ENCODE data around the gene CCDC88C. TPM values are rescaled to one million over a fixed set of nuclear protein-coding genes. Genes with fewer than 3 reads are reported as not detected.

The CCDC88C gene
- total RNA-seq, 1 experiment from 2014 or later: 29.8 TPM

GRCh38 chr14:91254461-91254860 is 163.2 kb downstream of the CCDC88C start:
- no peaks in the 10 kb centered on the region for H3K36me3 ChIP-seq (ENCODE audit: control insufficient read depth, insufficient read depth, low read length)
- TF ChIP-seq CTCF (IDR thresholded peaks at IDR 0.05; ENCODE audit: insufficient read depth in 1 of 2, low read depth in 1 of 2, low read length in 1 of 2, severe bottlenecking in 1 of 2, unreplicated experiment in 1 of 2): no peak
- no peak overlapping the region for H3K4me3 ChIP-seq (ENCODE audit: low read depth, low read length)
- no peaks in the 10 kb centered on the region for H3K9me3 Mint-ChIP-seq (ENCODE audit: unreplicated experiment)
- H3K4me1 ChIP-seq: peaks cover 10% of the 10 kb centered on the region
- no peaks in the 10 kb centered on the region for H3K27me3 ChIP-seq (replicated peaks; ENCODE audit: control insufficient read depth, insufficient read depth, low read length)
- H3K27ac Mint-ChIP-seq (ENCODE audit: unreplicated experiment): no peak overlapping the region
- CTCF ChIA-PET: no interaction called here
- POLR2A ChIA-PET: no interaction called here
- DNase-seq: no peak
- H3K9me3 ChIP-seq: no peaks in the 10 kb centered on the region
- intact Hi-C loops (cut with micrococcal nuclease; ENCODE audit: unreplicated experiment): no loop called here
- no TSS peak for BruUV-seq (replicated peaks)
- H3K4me3 Mint-ChIP-seq (ENCODE audit: unreplicated experiment): peak overlapping the region; percentile 67
- H3K4me1 Mint-ChIP-seq (ENCODE audit: low read depth, unreplicated experiment): no peaks in the 10 kb centered on the region
- no peaks in the 10 kb centered on the region for H3K27me3 Mint-ChIP-seq (ENCODE audit: insufficient read depth, unreplicated experiment)
- H3K36me3 Mint-ChIP-seq (ENCODE audit: insufficient read depth, unreplicated experiment): no peaks in the 10 kb centered on the region

- no TSS peak for BruUV-seq (replicated peaks)
- Histone ChIP-seq H3K4me3 (ENCODE audit: low read depth, low read length) (peak overlapping the region; percentile 51), H3K27me3 (replicated peaks; ENCODE audit: control insufficient read depth, insufficient read depth, low read length) (no peaks in the 10 kb centered on the region), H3K4me1 (peaks cover 10% of the 10 kb centered on the region), H3K9me3 (no peaks in the 10 kb centered on the region), H3K36me3 (ENCODE audit: control insufficient read depth, insufficient read depth, low read length) (no peaks in the 10 kb centered on the region)
- Mint-ChIP-seq H3K9me3 (ENCODE audit: unreplicated experiment) (no peaks in the 10 kb centered on the region), H3K27ac (ENCODE audit: unreplicated experiment) (no peak overlapping the region), H3K27me3 (ENCODE audit: insufficient read depth, unreplicated experiment) (no peaks in the 10 kb centered on the region), H3K4me3 (ENCODE audit: unreplicated experiment) (peak overlapping the region; percentile 67), H3K4me1 (ENCODE audit: low read depth, unreplicated experiment) (no peaks in the 10 kb centered on the region), H3K36me3 (ENCODE audit: insufficient read depth, unreplicated experiment) (no peaks in the 10 kb centered on the region)
- no peak for TF ChIP-seq CTCF (IDR thresholded peaks at IDR 0.05; ENCODE audit: insufficient read depth in 1 of 2, low read depth in 1 of 2, low read length in 1 of 2, severe bottlenecking in 1 of 2, unreplicated experiment in 1 of 2)
- CTCF ChIA-PET: no interaction called here
- intact Hi-C loops (cut with micrococcal nuclease; ENCODE audit: unreplicated experiment): no loop called here
- DNase-seq: no peak
- POLR2A ChIA-PET: no interaction called here
These were observed 163.8 kb downstream of the CCDC88C start for GRCh38 chr14:91253795-91254323.

- peak overlapping the region; percentile 51 for H3K4me3 ChIP-seq (ENCODE audit: low read depth, low read length)
- BruUV-seq (replicated peaks): no TSS peak
- no peak overlapping the region for H3K27ac Mint-ChIP-seq (ENCODE audit: unreplicated experiment)
- no peaks in the 10 kb centered on the region for H3K36me3 ChIP-seq (ENCODE audit: control insufficient read depth, insufficient read depth, low read length)
- peak in 1 of 2 experiments; percentile 61 for DNase-seq
- H3K36me3 Mint-ChIP-seq (ENCODE audit: insufficient read depth, unreplicated experiment): no peaks in the 10 kb centered on the region
- H3K27me3 Mint-ChIP-seq (ENCODE audit: insufficient read depth, unreplicated experiment): no peaks in the 10 kb centered on the region
- peaks cover 10% of the 10 kb centered on the region for H3K4me1 ChIP-seq
- intact Hi-C loops (cut with micrococcal nuclease; ENCODE audit: unreplicated experiment): no loop called here
- H3K9me3 Mint-ChIP-seq (ENCODE audit: unreplicated experiment): no peaks in the 10 kb centered on the region
- no peaks in the 10 kb centered on the region for H3K9me3 ChIP-seq
- no peaks in the 10 kb centered on the region for H3K4me1 Mint-ChIP-seq (ENCODE audit: low read depth, unreplicated experiment)
- POLR2A ChIA-PET: interaction anchor here (0.6 kb wide), 2 partner anchors 14 to 138 kb away, joined by 3 read pairs; no protein-coding TSS in a partner anchor
- H3K4me3 Mint-ChIP-seq (ENCODE audit: unreplicated experiment): peak overlapping the region; percentile 67
- CTCF ChIA-PET: interaction anchor here (0.8 kb wide), 1 partner anchor 350 kb away, joined by 3 read pairs; no protein-coding TSS in a partner anchor
- no peaks in the 10 kb centered on the region for H3K27me3 ChIP-seq (replicated peaks; ENCODE audit: control insufficient read depth, insufficient read depth, low read length)
- peak in 1 of 2 experiments; percentile 31 for TF ChIP-seq CTCF (IDR thresholded peaks at IDR 0.05; ENCODE audit: insufficient read depth in 1 of 2, low read depth in 1 of 2, low read length in 1 of 2, severe bottlenecking in 1 of 2, unreplicated experiment in 1 of 2)
These were observed 164.5 kb downstream of the CCDC88C start for GRCh38 chr14:91252871-91253794.
